H9 (cell line): ENCODE measurements around the gene AMBRA1. TPM values are rescaled to one million over a fixed set of nuclear protein-coding genes. Genes with fewer than 3 reads are reported as not detected.

Experiments used
- DNase-seq: peaks from one replicate; pipeline ENCODE4 v3.0.0-alpha.2; 2017
- H2AFZ ChIP-seq: one replicate; pipeline ENCODE4 v1.6.1; 2013; ENCODE audit warnings: mild to moderate bottlenecking, low read length, control low read depth, moderate library complexity
- H2AK5ac ChIP-seq: 2 replicates; pipeline ENCODE4 v1.6.1; 2013; ENCODE audit warnings: low read length, control low read depth, mixed read lengths; ENCODE audit not compliant: insufficient read length
- H2BK120ac ChIP-seq: one replicate; pipeline ENCODE4 v1.6.1; 2013; ENCODE audit warnings: low read depth, mild to moderate bottlenecking, low read length, control low read depth, inconsistent platforms; ENCODE audit not compliant: poor library complexity, severe bottlenecking
- H2BK12ac ChIP-seq: 2 replicates; pipeline ENCODE4 v1.6.1; 2013; ENCODE audit warnings: low read length, control low read depth, mixed read lengths, low read depth; ENCODE audit not compliant: insufficient read length
- H2BK15ac ChIP-seq: 2 replicates; pipeline ENCODE4 v1.6.1; 2013; ENCODE audit warnings: low read depth, low read length, control low read depth
- H2BK20ac ChIP-seq: one replicate; pipeline ENCODE4 v1.6.1; 2013; ENCODE audit warnings: low read depth, mild to moderate bottlenecking, low read length, control low read depth, inconsistent platforms; ENCODE audit not compliant: poor library complexity, severe bottlenecking
- H2BK5ac ChIP-seq: 2 replicates; pipeline ENCODE4 v1.6.1; 2013; ENCODE audit warnings: low read length, control low read depth, mixed read lengths; ENCODE audit not compliant: insufficient read length
- H3K14ac ChIP-seq: 2 replicates; pipeline ENCODE4 v1.6.1; 2013; ENCODE audit warnings: low read length, control low read depth; ENCODE audit not compliant: insufficient read depth
- H3K18ac ChIP-seq: 2 replicates; pipeline ENCODE4 v1.6.1; 2013; ENCODE audit warnings: low read depth, mild to moderate bottlenecking, mixed read lengths, low read length, control low read depth; ENCODE audit not compliant: insufficient read length
- H3K23ac ChIP-seq: 2 replicates; pipeline ENCODE4 v1.6.1; 2013; ENCODE audit warnings: low read length, control low read depth, mixed read lengths, low read depth; ENCODE audit not compliant: insufficient read length
- H3K23me2 ChIP-seq: 2 replicates; pipeline ENCODE4 v1.6.1; 2013; ENCODE audit warnings: low read depth, mild to moderate bottlenecking, mixed read lengths, low read length, control low read depth; ENCODE audit not compliant: insufficient read length, poor library complexity, severe bottlenecking
- H3K27ac ChIP-seq: 2 replicates; pipeline ENCODE4 v1.5.1; 2013; ENCODE audit warnings: low read length, control low read depth, mixed read lengths, low read depth; ENCODE audit not compliant: insufficient read length
- H3K27me3 ChIP-seq: 2 replicates; pipeline ENCODE4 v1.6.1; 2013; ENCODE audit warnings: low read length, control low read depth, inconsistent platforms; ENCODE audit not compliant: insufficient read depth
- H3K4ac ChIP-seq: 2 replicates; pipeline ENCODE4 v1.6.1; 2013; ENCODE audit warnings: low read depth, mild to moderate bottlenecking, control low read depth, inconsistent platforms, low read length, moderate library complexity
- H3K4me1 ChIP-seq: 2 replicates; pipeline ENCODE4 v1.6.1; 2013; ENCODE audit warnings: low read length, control low read depth, inconsistent platforms; ENCODE audit not compliant: insufficient read depth
- H3K4me2 ChIP-seq: 2 replicates; pipeline ENCODE4 v1.6.1; 2013; ENCODE audit warnings: low read length, control low read depth, mixed read lengths; ENCODE audit not compliant: insufficient read length, insufficient read depth
- H3K56ac ChIP-seq: 2 replicates; pipeline ENCODE4 v1.6.1; 2013; ENCODE audit warnings: low read depth, mild to moderate bottlenecking, mixed read lengths, low read length, control low read depth; ENCODE audit not compliant: insufficient read length
- H3K79me1 ChIP-seq: 2 replicates; pipeline ENCODE4 v1.6.1; 2013; ENCODE audit warnings: low read depth, mild to moderate bottlenecking, moderate library complexity, low read length, control low read depth, inconsistent platforms; ENCODE audit not compliant: insufficient read depth, poor library complexity, severe bottlenecking
- H3K79me2 ChIP-seq: 2 replicates; pipeline ENCODE4 v1.6.1; 2013; ENCODE audit warnings: low read length, control low read depth, inconsistent platforms; ENCODE audit not compliant: insufficient read depth
- H3K9ac ChIP-seq: 2 replicates; pipeline ENCODE4 v1.6.1; 2013; ENCODE audit warnings: low read length, control low read depth, mixed read lengths; ENCODE audit not compliant: insufficient read length; ENCODE audit errors: extremely low read depth
- H3K9me3 ChIP-seq: one replicate; pipeline ENCODE4 v1.6.1; 2013; ENCODE audit warnings: low read depth, low read length, inconsistent platforms; ENCODE audit not compliant: control insufficient read depth
- H3T11ph ChIP-seq: one replicate; pipeline ENCODE4 v1.6.1; 2013; ENCODE audit warnings: mild to moderate bottlenecking, low read length, control low read depth, inconsistent platforms
- H4K20me1 ChIP-seq: one replicate; pipeline ENCODE4 v1.6.1; 2013; ENCODE audit not compliant: control insufficient read depth, insufficient read length, insufficient read depth
- H4K5ac ChIP-seq: 2 replicates; pipeline ENCODE4 v1.6.1; 2013; ENCODE audit warnings: low read depth, mild to moderate bottlenecking, mixed read lengths, low read length, control low read depth; ENCODE audit not compliant: insufficient read length
- H4K8ac ChIP-seq: replicated peaks from 2 replicates; pipeline ENCODE4 v1.6.1; 2013; ENCODE audit warnings: low read length, control low read depth, mixed read lengths, low read depth; ENCODE audit not compliant: insufficient read length
- H4K91ac ChIP-seq: 2 replicates; pipeline ENCODE4 v1.6.1; 2013; ENCODE audit warnings: low read depth, mild to moderate bottlenecking, moderate library complexity, mixed read lengths, low read length, control low read depth; ENCODE audit not compliant: insufficient read length
- H3K27ac Mint-ChIP-seq, 3 experiments: 2 replicates in 2 of 3; 3 replicates in 1 of 3; pipeline ENCODE4 v1.8.0; 2020 to 2021; ENCODE audit warnings: mixed read lengths in 3 of 3, mild to moderate bottlenecking in 1 of 3, moderate library complexity in 1 of 3
- H3K27me3 Mint-ChIP-seq: 2 replicates; pipeline ENCODE4 v1.8.0; 2021; ENCODE audit warnings: low read depth, mild to moderate bottlenecking, moderate library complexity, mixed read lengths
- H3K36me3 Mint-ChIP-seq, 3 experiments: 2 replicates in 2 of 3; 3 replicates in 1 of 3; pipeline ENCODE4 v1.8.0; 2020 to 2021; ENCODE audit warnings: low read depth in 3 of 3, mixed read lengths in 3 of 3; ENCODE audit not compliant: insufficient read depth in 1 of 3
- H3K4me1 Mint-ChIP-seq, 2 experiments: 2 replicates each; pipeline ENCODE4 v1.8.0; 2020; ENCODE audit warnings: mixed read lengths in 2 of 2
- H3K4me3 Mint-ChIP-seq, 2 experiments: 2 replicates in 1 of 2; 3 replicates in 1 of 2; pipeline ENCODE4 v1.8.0; 2020 to 2021; ENCODE audit warnings: mild to moderate bottlenecking in 2 of 2, mixed read lengths in 2 of 2, moderate library complexity in 1 of 2
- H3K9me3 Mint-ChIP-seq, 2 experiments: 2 replicates in 1 of 2; 3 replicates in 1 of 2; pipeline ENCODE4 v1.8.0; 2020; ENCODE audit warnings: mild to moderate bottlenecking in 2 of 2, mixed read lengths in 2 of 2, moderate library complexity in 1 of 2
- CTCF ChIP-seq: fragments of 200-600 bp; sonication (generic); conservative IDR thresholded peaks from 3 replicates; pipeline ENCODE4 v1.8.0; 2021; ENCODE audit warnings: antibody characterized with exemption, mild to moderate bottlenecking
- WGBS: extraction: QIAGEN DNeasy Blood & Tissue Kit; methylation state at CpG from one replicate; pipeline ENCODE4 v1.1.7; 2013; ENCODE audit warnings: missing lambda C conversion rate, low lambda C conversion rate, mixed read lengths; ENCODE audit not compliant: insufficient read length; ENCODE audit errors: extremely low coverage; 5-methylcytosine and 5-hydroxymethylcytosine counted together
- total RNA-seq: library from RNA; stranded (reverse); gene quantifications from 2 replicates; pipeline ENCODE4 v1.2.1, GENCODE V29; 2021

AMBRA1 gene
- total RNA-seq, 1 experiment from 2014 or later = 37.5 TPM

GRCh38 chr11:46387456-46387855, 206.4 kb downstream of the AMBRA1 start:
- H4K91ac ChIP-seq = no peak overlapping the region
- TF ChIP-seq CTCF = no peak

More at GRCh38 chr11:46387456-46387855, 206.4 kb downstream of the AMBRA1 start:
- no peak overlapping the region for H3K4me3 Mint-ChIP-seq
- peaks cover 67% of the 10 kb centered on the region for H3K27me3 Mint-ChIP-seq
- Histone ChIP-seq H3K27ac (no peak overlapping the region), H3K4me2 (no peak overlapping the region), H4K5ac (no peak overlapping the region), H3K9me3 (no peaks in the 10 kb centered on the region), H4K20me1 (no peaks in the 10 kb centered on the region), H3K79me1 (no peaks in the 10 kb centered on the region), H3T11ph (no peak overlapping the region), H2BK120ac (no peak overlapping the region), H4K8ac (no peak overlapping the region), H3K4ac (no peak overlapping the region), H2BK20ac (no peak overlapping the region), H3K56ac (no peak overlapping the region), H3K23me2 (peaks cover 10% of the 10 kb centered on the region), H2BK12ac (no peak overlapping the region), H3K23ac (no peak overlapping the region), H3K14ac (no peak overlapping the region), H3K27me3 (peaks cover 20% of the 10 kb centered on the region; the same call in 1 of the 2 replicates), H3K9ac (no peak overlapping the region), H2BK15ac (no peak overlapping the region), H3K18ac (no peak overlapping the region), H2AFZ (no peak overlapping the region), H2BK5ac (no peak overlapping the region), H3K4me1 (peaks cover 4% of the 10 kb centered on the region; the same call in 1 of the 2 replicates), H3K79me2 (no peaks in the 10 kb centered on the region), H2AK5ac (no peak overlapping the region)
- H3K27ac Mint-ChIP-seq = no peak overlapping the region
- no peak for DNase-seq
- WGBS = no CpG with 5 or more reads among the region's 5 CpGs
- H3K36me3 Mint-ChIP-seq = peaks cover 5 to 10% (median 9%) of the 10 kb centered on the region in 3 experiments; a peak in 5 of 7 replicates
- H3K9me3 Mint-ChIP-seq = no peaks in the 10 kb centered on the region
- peaks cover 21 to 49% of the 10 kb centered on the region in 2 experiments for H3K4me1 Mint-ChIP-seq
